Endometrium (tissue), 2 donors: ENCODE results near the gene SERBP1.
"Not testable (repeated sequence)": the region's sequence is repeated elsewhere in the genome, so short reads cannot be mapped to it uniquely, and the experiment has no call there.

Experiments used
- FAIRE-seq: peaks from 2 replicates; lab custom pipeline; 2012; peaks lifted over from hg19 to GRCh38; lab: Jason Lieb, UNC
- donor health status: control.
- donor health status: control.

SERBP1 gene

DNA sequence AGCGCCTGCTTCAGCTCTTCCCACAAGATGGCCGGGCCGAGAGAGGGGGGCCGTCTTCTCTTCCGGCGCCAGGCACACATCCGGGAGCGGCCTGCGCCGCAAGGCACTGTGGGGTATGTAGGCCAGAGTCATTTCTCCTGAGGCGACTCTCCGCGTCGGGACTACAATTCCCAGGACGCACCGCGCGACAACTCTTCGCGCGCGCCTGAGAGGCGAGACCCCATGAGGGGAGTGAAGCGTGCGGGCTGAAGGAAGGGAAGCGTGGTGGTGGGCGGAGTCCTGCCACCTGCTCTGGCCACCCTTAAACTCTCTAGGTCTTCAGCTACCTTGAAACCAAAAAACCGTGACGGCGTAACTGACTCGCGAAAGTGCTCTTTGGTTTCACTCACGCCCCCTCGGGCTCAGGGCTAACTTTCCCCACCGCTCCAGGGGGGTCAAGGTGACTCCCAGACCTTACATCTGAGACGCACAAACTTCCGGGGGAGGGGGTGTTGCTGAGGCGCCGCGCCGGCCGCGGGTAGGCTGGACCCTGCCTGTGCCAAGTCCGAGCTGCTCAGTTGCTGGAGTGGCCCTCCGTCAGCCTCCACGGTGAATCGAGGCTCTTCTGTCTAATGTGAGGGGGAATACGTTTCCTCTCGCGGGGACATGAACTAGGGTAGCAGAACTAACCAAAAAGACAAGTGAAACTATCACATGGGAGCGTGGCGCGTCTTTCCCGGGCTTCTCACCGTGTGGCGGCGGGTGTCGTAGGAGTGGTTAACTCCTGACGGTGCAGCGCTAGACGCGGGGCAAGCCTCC is at the start of gene SERBP1:
Gene SERBP1, minus strand, starts transcription at position 45 of the 798 bp plus-strand sequence. CDS start 102 bp downstream, outside the sequence.
- peak; percentile 93 for FAIRE-seq

DNA sequence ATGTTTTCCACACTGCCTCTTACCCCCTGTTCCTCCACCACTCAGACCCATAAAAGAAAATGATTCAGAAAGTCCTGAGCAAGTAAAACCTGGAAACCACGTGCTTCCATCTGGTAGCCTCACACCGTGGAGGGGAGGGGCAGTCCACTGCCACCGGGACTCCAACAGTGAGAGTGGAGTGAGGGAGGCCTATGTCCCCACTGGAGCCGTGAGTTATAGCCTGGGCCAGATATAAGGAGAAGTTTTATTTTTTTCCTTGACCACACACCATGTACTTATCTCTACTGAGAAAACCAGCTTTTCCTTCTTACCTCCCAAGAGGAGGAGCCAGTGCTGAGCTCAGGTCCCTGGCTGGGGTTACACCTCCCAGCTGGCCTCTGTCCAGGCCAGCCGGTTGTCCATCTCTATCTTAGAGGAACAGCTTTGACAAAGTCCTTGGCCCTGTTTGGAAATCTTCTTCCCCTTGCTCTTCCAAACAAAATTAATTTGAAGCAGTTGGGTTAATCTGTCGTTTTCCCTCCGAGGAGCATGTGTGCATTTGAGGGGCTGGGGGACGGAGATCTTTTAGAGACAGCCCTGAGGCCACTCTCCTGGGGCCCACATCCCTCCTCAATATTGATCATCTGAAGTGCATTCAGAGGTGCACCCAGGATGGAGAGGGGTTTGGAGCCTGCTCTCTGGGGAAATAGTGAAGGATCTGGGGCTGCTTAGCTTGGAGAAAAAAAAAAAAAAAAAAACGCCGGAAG is 49.1 kb upstream of the SERBP1 start:
- peak; percentile 80 for FAIRE-seq

DNA sequence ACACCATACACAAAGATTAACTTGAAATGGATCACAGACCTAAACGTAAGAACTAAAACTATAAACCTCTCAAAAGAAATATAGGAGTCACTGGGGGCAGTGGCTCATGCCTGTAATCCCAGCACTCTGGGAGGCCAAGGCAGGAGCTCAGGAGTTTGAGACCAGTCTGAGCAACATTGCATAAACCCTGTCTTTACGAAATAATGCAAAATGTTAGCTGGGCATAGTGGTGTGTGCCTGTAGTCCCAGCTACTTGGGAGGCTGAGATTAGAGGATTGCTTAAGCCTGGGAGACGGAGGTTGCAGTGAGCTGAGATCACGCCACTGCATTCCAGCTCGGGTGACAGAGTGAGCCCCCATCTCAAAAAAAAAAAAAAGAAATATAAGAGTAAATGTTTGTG is 46.7 kb upstream of the SERBP1 start:
- FAIRE-seq: no peak

DNA sequence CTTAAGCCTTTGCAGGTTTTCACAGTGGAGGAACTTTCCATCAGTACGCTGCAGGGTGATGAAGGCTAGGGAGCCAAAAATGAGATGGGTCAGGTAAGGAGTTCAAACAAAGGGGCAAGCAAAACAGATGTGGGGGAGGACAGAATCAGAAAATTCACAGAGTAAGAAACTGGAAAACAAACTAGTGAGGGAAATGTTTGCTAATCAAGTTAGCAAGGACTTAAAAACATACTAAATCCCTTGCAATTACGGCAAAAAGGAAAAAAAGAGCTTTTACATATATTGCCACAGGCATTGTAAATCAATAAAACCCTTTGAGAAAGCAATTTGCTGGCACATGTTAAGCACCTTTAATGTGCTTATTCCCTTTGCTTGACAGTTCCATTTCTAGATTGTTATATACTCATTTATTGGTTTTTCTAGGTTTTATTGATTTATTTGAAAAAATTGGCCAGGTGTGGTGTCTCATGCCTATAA is 45.8 kb upstream of the SERBP1 start:
- FAIRE-seq: no peak

DNA sequence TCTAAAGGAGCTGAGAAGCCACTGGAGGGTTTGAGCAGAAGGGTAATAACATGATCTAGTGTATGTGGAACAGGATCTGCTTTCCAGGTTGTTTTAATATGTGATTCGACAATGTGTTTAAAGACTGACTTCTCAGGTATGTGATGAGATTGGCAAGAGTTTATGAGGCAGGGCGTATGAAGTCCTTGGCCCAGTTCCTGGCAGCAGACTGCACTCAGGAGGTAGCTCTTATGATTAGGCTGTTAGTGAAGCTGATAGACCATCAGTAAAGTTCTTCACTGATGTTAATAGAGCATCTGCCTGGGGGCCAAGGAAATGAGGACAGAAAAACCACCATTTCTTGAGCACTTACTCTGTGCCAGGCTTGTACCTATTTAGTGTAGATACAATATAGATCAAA is 41.9 kb upstream of the SERBP1 start:
- FAIRE-seq: no peak

DNA sequence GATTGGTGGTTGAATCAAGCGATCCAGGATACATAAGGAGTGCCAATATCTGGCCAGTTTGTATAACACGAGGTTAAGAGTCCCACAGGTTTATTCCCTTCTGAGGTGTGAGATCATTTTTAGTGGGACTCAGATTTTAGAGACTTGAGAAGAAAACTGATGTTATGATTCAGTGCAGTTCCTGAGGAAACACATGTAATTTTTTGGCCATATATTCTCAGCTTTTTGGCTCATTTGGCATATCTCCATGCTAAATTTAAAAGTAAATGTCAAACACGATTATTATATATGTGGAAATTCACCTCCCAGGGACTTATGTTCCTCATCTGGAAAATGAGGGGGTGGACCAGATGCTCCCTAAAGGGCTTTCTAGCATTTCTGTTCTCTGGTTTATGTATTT is 39.2 kb upstream of the SERBP1 start:
- FAIRE-seq: no peak

DNA sequence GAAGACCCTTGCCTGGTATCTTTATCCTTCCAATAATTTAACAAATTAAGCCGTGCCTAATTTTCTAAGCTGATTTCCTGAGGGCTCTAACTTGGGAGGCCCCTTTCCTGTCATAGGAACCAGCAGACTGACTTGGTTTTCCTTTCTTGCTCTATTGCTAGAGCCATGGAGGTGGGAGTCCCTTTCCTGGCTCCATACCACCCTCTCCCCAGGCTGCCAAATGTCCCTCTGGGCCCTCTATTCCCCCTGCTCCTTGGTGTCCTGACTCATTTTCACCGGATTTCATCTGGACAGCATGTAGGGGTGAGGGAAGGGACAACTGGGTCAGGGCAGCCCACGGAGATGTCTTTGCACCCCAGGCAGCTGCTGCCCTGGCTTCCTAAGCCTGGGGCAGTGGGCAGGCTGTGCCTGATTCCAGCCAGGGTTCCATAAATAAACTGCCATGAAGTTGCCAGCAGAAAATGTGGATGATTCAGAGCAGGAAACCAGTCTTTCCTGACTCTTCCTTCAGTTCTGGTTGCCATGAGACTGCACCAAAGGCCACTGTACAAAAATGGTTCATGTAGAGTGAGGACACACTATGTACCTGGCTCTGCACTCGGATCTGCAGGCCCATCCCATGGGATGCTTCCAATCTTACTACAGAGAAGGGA is 38.0 kb upstream of the SERBP1 start:
- FAIRE-seq: no peak

DNA sequence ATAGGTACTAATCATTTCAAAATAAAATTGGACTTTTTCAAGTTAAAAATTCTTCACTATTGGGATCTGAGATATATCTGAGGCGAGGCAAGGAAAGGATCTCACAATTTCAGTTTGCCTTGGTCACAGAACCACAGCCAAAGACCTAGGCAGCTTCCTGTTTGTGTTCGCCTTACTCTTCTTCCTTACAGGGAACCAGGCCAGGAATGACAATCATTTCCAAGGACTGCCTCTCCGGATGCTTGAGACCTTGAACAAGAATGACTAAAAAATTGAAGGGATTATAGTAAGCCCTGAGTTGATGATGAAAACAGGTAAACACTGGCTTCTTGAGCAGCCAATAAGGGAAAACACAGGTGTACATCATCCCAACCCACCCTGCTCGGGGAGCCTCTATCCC is 35.2 kb upstream of the SERBP1 start:
- no peak for FAIRE-seq

DNA sequence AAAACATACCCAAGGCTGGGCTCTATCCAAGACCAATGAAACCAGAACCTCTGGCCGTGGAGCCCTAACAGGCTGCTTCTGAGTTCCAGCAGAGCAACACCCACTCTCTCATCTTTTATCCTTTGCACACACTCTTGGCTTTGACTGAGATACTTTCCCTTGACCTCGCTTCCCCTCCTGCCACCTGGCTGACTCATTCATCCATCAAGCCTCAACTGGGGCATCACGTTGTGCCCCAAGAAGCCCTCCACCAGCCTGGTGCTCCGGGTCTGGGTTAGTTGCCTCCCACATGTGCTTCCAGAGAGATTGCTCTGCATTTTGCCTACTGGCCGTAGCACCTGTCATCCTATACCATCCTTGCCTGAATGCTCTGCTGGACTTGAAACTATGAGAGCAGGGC is 34.5 kb upstream of the SERBP1 start:
- no peak for FAIRE-seq

DNA sequence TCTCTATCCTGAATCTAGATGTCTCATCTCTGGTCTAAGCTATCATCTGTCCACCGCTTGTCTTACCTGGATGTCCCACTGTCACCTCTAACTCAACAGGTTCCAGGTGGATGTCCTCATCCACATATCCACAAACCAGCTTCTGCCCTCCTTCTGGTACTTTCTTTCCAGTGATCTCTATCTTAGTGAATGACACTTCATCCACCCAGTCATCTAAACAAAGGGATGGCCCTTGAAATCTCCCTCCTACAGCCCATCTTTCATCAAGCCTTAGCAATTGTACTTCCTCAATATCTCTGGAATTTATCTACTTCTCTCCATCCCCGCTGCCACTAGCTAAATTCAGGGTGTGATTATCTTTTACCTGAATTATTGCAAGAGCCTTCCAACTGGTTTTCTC is 33.9 kb upstream of the SERBP1 start:
- no peak for FAIRE-seq

DNA sequence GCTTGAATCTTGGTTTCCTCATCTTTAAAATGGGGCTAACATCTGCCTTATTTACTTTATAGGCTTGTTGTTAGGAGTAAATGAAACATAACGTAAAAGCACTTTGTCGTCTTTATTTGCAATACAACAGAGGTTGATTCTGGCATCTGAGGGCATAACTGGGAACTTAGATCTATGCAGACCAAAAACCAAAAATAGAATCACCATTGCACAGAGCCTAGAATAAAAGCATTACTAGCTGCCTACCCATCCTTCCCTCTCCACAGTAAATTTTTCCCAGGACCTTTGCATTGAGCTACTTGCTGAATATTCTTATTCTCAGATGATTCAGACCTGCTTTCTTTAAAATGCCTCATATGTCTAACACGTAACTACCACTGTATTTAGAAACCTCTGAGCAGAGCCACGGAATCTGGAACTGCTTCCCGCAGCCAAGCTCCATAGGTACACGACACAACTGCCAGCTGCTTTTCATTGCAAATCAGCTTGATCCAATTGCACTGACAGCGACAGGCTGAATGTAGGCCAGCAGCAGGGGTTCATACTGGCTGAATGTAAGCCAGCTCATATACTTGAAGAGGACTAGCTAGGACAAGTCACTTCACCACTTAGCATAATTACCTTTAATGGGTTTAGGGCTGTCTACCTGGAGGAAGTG is 33.2 kb upstream of the SERBP1 start:
- FAIRE-seq: no peak

DNA sequence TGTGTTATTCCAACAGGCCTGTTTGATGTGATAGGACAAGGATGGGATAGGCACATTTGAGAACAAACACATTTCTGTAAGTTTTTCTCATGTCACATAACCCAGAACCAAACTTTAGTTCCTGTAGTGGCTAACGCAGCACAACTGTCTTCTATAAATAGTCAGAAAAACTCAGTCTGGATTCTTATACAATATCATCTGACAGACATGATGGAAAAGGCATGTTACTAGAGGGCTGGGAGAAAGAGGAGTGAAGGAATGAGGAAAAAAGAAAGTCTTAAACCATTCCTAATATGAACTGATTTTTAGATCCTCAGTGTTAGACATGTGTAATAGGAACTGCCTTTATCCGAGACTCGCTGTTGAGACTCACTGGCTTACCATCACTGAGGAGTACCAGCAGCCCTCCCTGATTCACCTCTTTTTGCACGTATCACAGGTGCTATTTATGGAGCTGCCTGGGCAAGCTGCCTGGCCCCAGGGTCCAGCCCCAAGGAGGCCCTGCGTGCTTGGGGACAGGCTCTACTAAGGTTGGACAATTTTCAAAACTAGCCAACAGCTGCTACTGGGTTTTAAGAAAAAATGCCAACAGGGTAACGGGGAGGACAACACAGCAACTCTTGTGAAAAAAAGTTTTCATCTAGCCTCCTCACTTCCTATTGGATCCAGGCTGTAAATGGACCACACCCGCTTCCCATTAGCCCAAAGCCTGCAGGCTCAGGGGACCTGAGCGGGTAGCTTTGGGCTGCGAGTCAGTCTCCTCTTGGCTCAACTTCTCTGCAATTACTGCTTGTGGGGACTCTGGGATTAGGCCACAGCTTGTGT is 30.7 kb upstream of the SERBP1 start:
- FAIRE-seq: no peak

DNA sequence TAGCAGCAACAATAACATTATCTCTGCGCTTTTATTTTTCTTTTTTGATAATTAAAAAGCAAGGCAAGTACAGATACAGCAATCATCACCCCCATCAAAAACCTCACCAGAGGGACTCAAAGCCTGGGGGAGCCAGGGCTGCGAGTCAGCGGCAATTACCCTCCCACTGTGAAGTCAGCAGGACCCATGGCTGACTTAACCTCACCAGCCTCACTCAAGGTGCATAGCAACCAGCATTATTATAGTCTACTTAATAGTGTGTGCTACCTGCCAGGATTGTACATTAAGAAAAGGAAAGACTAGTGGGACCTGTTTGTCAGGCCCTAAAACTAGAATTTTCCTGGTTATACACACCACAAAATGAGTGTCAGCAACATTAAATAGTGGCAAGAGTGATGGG is 28.9 kb upstream of the SERBP1 start:
- no peak for FAIRE-seq

DNA sequence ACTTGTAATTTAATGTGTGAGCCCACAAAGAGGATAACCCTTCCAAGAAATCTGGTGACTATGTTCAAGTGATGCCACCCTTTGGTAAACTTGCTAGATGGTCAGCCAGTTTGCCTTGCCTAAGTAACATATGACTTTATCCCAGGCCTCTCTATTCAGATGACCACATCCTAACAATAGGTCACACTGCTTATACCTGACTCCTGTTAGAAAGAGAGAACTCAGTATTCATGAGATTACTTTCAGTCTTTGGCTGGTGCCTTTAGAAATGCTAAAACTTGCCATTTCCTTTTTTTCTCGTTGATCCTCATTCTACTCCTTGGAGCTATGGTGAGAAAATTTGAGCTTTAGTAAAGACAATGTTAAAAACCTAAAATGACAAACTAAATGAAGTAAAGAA is 28.5 kb upstream of the SERBP1 start:
- FAIRE-seq: no peak

DNA sequence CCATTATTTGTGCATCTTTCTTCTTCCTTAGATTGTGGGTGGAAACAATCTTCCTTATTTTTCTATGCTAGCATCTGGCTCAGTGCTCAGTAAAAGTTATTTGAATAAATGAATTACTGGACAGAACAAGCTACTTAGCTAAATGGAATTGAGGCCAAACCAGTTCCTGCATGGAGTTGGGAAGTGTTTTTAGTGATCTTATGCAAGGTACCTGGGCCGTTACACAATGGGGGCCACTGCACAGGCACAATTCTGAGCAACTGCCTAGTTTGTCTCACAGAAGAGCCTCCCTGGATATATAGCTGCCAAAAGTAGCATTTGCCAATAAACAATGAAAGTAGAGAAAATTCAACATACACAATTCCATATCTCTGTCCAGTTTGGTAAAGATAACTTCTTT is 27.0 kb upstream of the SERBP1 start:
- FAIRE-seq: no peak

DNA sequence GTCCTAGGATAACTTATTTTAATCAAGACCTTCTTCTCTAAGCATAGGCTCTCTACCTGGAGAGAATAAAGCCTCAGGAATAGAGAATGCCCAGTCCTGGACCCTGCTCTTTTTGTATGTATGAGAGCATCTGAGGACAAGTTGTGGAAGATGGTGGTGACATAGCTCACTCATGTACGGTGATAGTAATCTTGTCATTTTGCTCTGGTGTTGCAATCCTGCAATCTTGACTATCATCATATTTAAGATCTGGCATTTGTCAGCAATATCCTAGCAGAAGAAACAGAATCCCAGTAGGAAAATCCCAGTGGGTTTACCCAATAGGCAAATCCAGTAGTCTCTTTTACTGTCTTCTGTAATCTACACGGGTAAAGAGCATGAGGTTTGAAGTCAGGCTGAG is 21.6 kb upstream of the SERBP1 start:
- FAIRE-seq: no peak

DNA sequence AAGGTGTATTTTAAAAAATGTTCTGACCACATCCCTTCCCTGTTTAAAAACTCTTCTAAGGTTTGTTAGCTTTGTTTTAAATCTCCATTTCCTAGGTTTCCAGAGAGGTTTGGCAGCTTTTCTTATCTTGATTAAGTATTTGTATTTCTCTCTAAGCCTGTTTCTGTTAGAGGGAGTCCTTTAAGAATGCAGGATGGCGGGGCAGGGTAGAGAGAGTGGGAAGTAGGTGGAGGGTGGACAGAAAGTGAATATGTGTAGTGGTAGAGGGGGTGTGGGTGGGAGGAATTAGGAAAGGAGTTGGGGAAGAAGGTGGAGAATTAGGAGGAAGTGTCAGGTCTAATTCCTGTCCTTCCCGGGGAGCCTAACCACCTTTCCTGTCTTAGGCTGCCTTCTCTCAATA is 21.2 kb upstream of the SERBP1 start:
- no peak for FAIRE-seq

DNA sequence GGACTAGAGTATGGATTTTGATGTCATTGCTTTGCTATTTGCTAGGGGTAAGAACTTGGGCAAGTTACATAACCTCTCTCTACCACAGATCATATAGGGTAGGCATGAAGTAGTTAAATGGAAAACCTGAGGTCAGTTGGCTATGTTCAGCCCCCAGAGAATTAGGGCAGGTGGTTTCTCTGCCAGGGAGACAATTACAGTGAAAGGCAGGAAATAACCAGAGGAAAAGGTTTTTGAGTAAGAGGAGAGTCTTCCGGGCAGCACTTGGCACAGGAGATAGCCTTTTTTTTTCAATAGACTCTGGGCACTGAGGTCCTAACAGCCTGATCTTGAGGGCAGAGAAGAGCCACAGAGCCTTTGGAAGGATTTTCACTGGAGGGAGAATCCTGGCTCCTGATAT is 16.7 kb upstream of the SERBP1 start:
- no peak for FAIRE-seq

DNA sequence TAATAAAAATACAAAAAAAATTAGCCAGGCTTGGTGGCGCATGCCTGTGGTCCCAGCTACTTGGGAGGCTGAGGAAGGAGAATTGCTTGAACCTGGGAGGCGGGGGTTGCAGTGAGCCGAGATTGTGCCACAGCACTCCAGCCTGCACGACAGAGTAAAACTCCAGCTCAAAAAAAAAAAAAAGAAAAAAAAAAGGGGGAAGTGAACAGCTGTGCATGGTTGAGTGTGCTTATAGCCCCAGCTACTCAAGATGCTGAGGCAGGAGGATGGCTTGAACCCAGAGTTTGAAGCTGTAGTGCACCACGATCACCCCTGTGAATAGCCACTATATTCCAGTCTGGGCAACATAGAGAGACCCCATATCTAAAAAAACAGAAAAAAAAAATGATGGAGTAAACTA is 15.8 kb upstream of the SERBP1 start:
- not testable (repeated sequence) for FAIRE-seq

DNA sequence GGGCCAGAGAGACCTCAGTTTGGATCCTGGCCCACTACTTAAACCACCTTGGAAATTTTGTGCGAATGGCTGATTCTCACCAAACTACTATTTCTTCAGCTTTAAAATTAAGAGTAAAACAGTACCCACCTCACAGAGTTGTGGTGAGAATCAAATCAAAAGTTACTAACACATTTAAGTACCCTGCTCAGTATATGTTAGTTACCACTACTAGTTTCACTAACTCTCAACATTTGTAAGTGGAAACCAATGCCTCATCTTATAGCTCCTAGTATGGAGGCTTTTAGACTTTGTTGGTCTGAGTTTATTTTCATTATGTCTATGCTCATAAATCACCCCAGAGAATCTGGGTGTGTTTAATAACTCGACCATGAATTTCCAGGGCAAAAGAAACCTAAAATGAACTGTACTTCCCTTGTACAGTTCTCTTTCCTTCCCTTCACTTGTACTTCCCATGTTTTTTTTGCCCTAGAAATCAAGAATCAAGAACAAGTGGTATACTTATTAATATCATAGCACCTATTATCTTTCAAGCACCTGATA is 11.6 kb upstream of the SERBP1 start:
- no peak for FAIRE-seq

DNA sequence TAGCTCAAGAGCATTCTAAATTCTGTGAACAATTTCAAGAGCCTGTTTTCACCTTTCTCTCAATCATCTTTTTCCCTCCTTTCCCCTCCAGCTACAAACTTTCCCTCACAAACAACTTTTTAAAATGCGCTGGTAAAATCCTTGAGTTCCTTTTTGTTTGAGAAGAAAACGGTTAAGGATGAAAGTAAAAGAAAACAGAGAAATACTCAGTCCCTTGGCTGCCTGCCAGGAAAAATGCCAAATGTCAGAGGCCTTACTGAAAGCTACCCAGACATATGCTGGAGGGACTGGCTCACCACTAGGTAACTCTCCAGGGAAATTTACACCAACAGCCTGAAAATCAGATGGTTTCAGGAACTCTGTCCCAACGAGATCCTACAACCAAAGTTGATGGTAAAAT is 11.0 kb upstream of the SERBP1 start:
- no peak for FAIRE-seq
